Activated CD4-positive, alpha-beta T cell treated with anti-CD3 and anti-CD28 coated beads for 48 hours (primary cell): ENCODE measurements around the gene ACY1.

ENCODE experiments used
- DNase-seq: peaks from one replicate; pipeline ENCODE4 v3.0.0-alpha.2; 2020

The ACY1 gene

DNA sequence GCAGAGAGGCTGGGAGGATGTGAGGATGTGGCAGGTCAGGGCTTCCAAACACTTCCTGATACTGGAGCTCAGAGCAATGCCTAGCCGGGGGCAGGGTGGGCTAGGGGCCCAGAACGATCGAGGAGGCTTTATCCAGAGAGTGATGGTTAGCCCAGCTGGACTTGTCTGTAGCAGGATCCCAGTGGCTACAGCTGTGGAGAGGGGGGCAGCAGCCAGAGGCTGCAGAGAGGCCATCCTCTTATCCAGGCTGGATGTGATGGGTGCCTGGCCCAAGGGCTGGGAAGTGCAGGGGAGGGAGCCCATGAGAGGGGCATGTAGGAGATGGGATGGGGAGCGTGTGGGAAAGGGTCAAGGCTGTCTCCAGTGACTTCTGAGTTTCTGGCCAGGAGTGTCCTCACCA lies 36.5 kb upstream of the ACY1 start:
- no peak for DNase-seq

GRCh38 chr3:51947215-51947900 lies 36.0 kb upstream of the ACY1 start:
- DNase-seq = no peak

DNA sequence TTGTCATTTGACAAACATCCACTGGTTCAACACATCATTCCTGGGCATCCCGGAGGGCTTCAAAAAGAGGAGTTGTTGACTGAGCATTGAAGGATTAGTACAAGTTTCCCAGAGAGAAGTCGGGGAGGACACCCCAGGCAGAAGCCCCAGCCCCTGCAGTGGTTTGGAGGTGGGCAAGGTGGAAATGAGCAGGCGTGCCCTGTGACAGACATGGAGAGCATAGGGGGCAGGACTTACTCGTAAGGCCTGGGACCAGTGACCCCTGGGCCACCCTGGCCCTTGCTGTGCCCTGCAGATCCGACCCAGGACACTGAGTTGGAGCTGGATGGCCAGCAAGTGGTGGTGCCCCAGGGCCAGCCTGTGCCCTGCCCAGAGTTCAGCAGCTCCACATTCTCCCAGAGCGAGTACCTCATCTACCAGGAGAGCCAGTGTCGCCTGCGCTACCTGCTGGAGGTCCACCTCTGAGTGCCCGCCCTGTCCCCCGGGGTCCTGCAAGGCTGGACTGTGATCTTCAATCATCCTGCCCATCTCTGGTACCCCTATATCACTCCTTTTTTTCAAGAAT lies 35.2 kb upstream of the ACY1 start:
- no peak for DNase-seq

DNA sequence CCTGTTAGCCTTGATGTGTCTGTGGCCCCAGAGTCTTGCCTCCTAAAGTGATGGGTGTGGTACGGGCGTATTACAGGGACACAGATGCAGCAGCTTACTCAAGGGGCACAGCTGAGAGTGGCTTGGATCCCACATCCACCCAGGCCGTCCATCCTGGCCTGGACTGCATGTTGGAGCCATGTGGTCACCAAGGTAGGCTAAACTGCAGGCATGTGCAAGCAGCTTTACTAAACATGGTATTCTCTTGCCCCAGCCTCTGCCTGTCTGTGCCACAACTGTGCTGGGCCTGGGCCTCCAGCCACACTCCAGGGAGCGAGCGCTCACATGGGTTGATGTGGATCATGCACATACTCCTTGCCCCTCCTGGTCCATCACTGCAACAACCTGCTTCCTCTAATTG lies 34.2 kb upstream of the ACY1 start:
- DNase-seq = no peak

DNA sequence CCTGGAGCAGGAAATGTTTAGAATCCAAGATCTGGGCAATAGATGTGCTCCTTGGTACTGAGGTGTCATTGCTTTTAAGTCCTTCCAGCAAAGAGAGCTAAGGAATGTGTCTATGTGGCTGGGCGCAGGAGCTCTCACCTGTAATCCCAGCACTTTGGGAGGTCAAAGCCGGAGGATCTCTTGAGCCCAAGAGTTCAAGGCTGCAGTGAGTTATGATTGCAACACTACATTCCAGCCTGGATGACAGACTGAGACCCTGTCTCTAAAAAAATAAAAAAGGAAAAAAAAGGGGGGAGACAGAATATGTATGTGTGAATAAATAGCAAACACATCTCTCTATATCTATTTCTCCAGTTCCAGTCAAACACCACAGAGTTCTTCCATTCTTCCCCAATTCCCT lies 32.4 kb upstream of the ACY1 start:
- DNase-seq = no peak

DNA sequence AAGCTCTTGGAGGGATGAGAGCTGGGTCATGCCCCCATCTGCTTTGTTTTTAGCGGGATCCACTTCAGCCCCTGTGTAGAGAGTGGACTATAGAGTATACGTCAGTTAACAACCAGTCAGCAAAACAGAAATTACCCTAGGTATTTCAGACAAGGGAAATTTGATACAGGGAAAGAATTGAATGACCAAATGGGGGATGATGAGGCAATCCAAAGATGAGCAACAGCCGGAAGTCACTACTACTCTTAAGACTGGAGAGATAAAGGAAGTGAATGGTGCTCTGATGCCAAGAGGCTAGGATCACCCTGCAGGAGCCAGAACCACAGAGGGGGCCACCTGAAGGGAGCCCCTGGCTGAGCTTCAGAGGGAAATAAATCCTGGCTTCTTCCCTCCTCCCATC lies 29.9 kb upstream of the ACY1 start:
- DNase-seq = no peak

- no peak for DNase-seq
Observed at GRCh38 chr3:51954105-51954504, 29.2 kb upstream of the ACY1 start.

- no peak for DNase-seq
Observed at GRCh38 chr3:51954713-51955112, 28.6 kb upstream of the ACY1 start.

- no peak for DNase-seq
Observed at GRCh38 chr3:51955175-51955892, 28.0 kb upstream of the ACY1 start, which contains the start of gene GPR62. Gene GPR62 (plus strand): TSS chr3:51955381. CDS start chr3:51955653, 272 bp downstream.

GRCh38 chr3:51955893-51956770 lies 27.2 kb upstream of the ACY1 start:
- DNase-seq = peak; percentile 57

- DNase-seq = no peak
Observed at GRCh38 chr3:51957520-51958205, 25.7 kb upstream of the ACY1 start.

DNA sequence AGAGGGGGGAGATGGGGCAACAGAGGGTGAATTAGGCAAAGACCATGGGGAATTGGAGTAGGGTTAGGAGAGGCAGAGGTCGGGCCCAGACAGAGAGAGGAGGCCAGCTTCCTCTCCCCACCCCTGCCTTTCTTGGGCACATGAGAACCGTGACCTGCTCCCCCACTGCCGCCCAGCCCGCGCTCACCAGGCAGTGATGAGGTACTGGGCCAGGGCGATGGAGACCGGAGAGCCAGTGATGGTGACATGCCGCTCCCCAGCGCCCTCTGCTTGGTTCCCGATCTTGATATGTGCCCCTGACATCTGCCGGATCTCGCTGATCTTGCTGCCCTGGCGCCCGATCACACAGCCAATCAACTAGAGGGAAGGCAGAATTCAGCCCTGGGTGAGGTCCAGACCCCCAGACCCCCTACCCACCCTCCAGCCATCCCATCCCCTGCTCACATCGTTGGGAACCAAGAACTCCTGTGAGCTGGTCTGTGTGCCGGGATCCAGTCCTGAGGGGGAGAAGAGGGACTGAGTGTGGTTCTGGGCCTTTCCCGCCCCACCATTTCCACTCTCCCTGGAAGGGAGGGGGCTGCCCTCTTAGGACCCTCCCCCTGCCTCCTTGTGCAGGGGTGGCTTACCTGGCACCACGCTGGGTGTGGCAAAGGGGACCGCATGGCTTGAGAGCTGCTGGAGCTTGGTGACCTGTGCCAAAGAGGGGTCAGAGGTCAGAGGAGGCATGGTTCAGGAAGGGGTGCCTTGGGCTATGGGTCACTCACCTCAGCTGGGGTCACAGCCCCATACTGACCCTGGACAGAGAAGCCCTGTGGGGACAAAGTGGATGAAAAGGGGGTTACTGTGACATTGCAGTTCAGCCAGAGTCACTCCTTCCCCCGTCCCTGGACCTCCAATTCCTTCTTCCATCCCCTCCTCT lies 24.5 kb upstream of the ACY1 start:
- no peak for DNase-seq

DNA sequence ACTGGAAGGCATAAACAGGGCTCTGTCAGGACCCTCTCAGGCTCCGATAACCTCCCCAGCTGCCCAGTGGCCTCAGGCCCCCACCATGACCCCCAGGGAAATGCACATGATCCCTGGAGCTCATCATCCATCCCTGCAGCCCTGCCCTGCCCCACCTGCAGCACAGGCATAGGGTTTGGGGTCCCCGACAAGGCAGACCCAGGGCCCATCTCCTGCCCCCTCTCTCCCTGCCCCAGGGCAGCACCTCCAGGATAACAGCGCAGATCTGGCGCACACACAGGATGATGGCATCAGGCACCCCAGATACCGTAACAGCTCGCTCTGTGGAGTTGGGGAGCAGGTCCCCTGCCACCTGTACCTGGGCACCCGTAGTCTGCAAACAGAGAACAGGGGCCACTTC lies 23.7 kb upstream of the ACY1 start:
- DNase-seq = no peak

DNA sequence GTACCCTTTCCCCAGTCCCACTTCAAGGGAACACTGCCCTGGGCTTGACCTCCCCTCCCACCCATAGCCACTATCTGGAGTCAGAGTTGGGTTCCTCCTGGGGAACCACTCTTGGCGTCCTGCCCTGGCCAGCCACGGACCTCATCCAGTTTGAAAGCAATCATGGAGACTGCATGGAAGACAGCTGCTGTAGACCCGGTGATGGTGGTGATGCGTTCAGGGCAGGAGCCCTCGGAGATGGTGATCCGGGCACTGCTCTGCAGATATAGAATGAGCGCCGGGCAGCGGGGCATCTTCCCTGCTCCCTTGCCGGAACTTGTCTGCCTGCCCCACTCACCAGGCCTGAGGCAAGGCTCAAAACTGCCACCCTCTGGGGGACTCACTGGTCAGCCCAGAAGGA lies 22.9 kb upstream of the ACY1 start:
- DNase-seq = no peak

DNA sequence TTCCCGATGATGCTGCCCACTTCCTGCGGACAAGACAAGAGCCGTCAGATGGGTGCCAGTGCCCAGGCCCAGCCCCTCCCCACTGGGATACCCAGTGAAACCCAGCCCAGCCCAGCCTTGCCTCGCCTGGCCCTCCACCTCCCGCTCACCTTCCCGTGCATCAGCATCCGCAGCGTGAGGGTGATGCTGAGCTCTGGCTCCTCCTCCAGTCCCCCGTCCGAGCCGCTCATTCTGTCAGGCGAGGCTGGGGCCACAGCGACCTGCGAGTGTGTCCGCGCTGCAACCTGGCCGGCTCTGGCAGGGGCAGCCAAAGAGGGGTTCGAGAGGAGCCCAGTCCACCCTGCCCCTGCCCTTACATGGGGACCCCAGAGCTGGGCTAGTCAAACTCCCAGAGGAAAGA lies 22.3 kb upstream of the ACY1 start:
- DNase-seq = no peak

GRCh38 chr3:51961602-51962569 lies 21.4 kb upstream of the ACY1 start:
- no peak for DNase-seq

DNA sequence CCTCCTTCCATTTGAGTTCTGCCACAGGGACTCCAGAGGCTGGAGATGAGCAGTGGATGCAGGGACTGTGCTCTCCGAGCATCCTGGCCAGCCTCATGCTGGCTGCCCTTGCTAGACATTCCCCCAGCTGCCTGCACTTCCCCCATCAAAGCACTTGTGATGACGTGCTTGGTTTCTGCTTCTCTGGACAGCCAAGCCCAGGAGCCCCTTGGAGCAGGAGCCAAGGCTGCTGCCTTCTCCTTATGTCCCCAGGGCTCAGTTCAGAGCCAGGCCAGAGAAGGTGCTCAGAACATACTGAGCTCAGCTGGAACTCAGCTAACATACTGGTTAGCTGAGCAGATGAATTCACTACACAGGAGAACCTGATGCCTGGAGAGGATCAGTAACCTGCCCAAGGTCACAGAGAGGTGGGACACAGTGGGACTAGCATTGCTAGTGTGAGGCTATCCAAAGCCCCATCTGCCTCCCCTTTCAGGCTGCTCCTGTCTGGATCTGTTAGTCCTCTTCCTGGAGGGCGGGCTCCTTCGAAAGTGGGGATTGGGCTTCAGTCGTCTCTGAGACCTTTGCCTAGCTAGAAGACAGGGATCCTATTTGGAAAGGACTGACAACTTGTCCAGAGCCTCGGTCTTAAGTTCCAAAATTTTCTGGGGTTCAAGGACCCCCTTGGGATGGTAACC lies 20.3 kb upstream of the ACY1 start:
- DNase-seq = no peak

GRCh38 chr3:51963951-51964451 lies 19.3 kb upstream of the ACY1 start:
- DNase-seq = no peak

GRCh38 chr3:51964521-51964920 lies 18.8 kb upstream of the ACY1 start:
- no peak for DNase-seq

DNA sequence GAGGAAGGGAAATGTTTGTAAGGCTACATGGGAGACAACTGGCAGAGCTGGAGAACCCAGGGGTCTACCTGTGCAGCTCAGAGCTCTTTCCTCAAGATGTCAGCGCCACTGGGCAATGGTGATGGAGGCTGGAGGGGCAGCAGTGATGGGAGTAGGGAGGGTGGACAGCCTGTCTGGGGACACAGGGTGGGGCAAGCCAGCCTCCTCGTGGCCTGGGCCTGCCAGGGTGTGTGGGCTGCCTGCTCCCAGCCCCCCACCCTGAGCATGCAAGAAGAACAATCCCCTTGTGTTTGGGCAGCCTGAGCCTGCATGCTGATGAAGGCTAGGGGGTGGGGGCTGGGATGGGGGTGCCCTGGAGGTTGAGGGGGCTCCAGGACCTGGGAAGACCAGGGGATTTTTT lies 17.3 kb upstream of the ACY1 start:
- DNase-seq = no peak
